ENCODE results near the gene TBC1D22A.
"Not testable (repeated sequence)": the region's sequence is repeated elsewhere in the genome, so short reads cannot be mapped to it uniquely, and the experiment has no call there.

Gene TBC1D22A

GRCh38 chr22:47114813-47115517, 352.5 kb downstream of the TBC1D22A start:
- DNase-seq: no peak

- DNase-seq: no peak
Measured at GRCh38 chr22:47115518-47115890, 353.1 kb downstream of the TBC1D22A start.

DNA sequence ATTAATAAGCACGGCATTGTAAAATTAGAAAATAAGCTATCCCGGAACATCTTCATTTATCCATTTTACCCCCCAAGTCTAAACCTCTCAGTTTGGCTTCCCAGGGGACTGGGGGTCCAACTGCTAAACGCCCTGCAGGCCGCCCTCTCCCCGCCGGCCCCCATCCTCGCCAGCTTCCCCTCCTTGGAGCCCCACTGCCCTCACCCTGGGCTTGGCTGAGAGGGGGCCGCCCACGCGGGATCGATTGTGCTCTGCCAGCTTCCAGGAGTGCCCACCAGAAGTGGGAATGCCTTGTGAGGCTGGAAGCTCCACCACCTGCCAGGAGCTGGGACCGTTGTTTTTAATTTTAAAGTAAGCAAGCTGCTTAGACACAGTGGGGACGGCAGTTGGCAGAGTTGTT, 353.5 kb downstream of the TBC1D22A start:
- DNase-seq: no peak

GRCh38 chr22:47116426-47117341, 354.2 kb downstream of the TBC1D22A start:
- no peak for DNase-seq

- not testable (repeated sequence) for DNase-seq
Measured at GRCh38 chr22:47117442-47117841, 355.0 kb downstream of the TBC1D22A start.

DNA sequence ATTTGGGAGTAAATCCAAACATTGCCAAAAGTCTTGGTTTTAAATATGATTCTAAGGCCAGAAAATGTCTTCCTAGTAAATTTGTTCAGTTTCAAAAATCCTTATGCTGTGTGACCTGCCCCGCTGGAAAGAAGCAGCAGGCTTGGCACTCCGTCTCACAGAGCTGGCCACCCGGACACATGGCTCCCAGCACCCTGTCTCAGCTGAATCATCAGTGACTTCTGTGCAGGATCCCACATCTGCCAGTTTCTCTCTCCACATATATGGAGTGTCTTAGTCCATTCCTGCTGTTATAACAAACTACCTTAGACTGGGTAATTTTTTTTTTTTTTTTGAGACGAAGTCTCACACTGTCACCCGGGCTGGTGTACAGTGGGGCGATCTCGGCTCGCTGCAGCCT, 356.7 kb downstream of the TBC1D22A start:
- DNase-seq: no peak

DNA sequence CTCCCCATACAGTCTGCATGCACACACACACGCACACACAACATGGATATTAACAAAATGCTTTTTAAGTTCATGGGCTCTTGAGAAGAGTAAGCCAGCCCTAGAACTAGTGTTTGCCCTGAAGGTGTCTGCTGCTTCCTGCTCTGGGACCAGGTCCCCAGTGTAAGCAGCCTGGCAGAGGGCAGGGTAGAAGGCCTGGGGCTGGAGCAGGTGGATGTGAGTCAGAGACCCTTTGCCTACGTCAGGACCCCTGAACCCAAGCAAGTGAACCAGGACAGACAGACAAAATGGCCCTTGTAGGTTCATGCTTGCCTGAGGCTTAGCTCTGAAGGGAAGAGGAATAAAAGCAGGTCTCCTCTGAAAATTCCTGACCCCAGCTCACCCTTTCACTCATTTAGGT, 357.9 kb downstream of the TBC1D22A start:
- no peak for DNase-seq

DNA sequence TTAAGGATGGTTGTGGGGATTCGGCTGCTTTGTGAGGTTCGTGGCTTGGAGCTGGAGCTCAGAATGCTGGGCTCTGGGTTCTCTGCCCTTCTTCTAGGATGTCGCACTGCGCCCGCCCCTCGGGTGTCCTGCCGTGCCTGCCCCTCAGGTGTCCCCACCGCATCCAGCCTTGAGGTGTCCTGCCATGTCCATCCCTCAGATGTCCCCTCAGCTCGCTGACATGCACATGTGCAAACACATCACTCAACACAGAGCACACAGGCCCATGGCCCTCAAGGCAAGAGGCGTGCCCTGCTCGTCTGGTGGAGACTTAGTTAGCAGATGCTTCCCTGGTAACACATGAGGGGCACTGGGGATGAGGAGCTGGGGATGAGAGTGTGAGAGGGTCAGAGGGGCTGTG, 359.3 kb downstream of the TBC1D22A start:
- no peak for DNase-seq

GRCh38 chr22:47122441-47123000, 360.1 kb downstream of the TBC1D22A start:
- DNase-seq: no peak

DNA sequence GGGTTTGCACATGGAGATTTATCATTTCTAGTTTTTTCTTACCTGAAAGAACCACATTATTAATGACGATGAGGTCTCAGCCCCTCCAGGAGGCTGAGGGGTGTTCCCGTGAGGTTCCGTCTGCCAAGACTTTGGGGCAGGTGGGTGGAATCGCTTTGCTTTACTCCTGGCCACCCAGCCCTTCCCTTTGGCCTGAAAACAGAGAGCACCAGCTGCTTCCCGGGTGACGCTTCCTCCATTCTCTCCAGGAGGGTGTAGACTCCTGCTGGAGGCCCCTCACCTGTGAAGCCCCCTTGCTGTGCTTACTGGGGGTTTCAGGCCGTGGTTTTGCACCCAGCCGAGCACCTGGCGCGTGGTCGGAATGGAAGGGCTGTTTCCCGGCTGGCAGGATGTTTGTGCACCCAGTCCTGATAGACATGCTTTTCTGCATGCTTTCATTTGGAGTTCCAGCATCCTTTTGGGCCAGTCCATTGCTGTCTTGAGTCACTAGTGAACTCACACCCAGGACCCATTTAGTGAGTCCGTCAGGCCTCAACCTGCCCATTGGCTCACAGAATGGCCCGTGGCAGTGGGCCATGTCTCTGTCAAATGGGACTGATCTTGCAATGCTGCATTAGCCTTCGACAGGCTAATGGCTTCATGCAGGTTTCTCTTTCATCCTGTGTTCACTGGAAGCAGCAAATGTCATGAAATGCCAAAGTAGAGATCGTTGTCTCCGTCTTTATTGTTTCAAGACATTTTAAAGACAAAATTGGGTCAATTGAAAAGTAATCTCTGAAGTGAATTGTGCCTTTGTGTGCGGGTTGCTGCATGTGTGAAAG, 360.8 kb downstream of the TBC1D22A start:
- DNase-seq: no peak

GRCh38 chr22:47123827-47124442, 361.5 kb downstream of the TBC1D22A start:
- no peak for DNase-seq

GRCh38 chr22:47124451-47124881, 362.0 kb downstream of the TBC1D22A start:
- DNase-seq: no peak

- no peak for DNase-seq
Measured at GRCh38 chr22:47124961-47125360, 362.5 kb downstream of the TBC1D22A start.

GRCh38 chr22:47125603-47126002, 363.2 kb downstream of the TBC1D22A start:
- no peak for DNase-seq

GRCh38 chr22:47126344-47126811, 363.9 kb downstream of the TBC1D22A start:
- DNase-seq: no peak

DNA sequence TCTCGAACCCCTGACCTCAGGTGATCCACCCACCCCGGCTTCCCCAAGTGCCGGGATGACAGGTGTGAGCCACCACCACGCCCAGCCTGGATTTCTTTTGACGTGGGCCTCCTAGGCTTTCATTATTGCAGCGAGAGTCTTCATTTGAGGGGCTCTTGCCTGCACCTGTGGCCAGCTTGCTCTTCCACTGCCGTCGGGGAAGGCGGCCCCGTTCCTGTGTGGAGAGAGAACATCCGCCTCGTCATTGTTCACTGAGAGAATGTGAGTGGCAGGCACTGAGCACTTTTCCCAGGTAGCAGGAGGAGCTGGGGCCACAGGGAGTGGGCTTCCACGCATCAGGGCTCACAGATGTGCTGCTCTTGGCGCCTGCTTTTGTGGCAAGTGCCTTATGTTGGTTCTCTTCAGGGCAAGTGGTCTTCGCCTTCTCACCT, 365.0 kb downstream of the TBC1D22A start:
- DNase-seq: no peak

DNA sequence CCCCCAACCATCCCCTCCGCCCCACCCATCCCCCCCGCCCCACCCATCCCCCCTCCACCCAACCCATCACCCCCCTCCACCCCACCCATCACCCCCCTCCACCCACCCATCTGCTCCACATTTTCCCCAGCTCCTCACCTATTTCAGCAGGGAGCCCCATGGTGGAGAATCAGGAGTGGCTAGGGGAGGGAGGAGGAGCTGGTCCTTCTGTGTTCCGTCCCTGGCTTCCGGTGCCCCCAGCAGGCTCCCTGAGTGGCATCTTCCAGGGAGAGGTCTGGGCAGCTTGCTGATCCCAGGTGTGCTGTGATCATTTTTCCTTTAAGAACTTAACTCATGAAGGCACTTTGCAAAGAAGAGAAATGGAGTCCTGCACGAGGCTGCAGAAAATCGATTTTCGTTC, 365.8 kb downstream of the TBC1D22A start:
- DNase-seq: no peak

GRCh38 chr22:47128622-47129215, 366.3 kb downstream of the TBC1D22A start:
- DNase-seq: no peak

DNA sequence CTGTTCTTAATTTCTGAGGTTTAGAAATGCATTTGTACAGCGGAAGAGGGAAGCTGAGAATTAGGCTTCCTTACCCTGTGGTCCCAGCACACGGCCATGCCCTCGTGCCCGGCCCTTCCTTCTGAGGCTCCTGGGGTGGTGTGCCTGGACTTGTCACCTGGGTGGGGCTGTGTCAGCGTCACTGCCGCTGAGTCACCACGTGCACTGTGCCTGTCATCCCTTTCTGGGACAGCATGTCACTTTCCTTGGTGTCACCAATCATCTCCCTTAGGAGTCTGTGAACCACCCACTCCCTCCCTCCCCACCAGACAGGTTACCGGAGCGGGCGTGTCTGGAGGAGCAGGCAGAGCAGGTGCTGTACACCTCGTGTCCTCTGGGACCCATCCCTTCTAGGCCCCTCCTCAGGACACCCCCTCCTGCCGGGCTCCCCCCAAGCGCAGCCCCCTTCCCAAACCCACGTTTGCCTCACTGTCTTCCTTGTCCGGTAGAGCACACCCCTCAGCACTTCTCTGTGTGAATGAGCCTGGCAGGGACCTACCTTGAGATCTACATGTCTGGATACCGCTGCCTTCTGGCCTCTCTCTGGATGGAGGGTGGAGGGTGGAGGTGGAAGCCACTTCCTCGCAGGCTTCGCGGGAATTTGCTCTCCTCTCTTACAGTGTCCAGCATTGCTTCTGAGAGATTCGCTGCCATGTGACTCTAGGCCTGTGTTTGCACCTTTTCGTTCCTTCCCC, 367.6 kb downstream of the TBC1D22A start:
- DNase-seq: no peak

DNA sequence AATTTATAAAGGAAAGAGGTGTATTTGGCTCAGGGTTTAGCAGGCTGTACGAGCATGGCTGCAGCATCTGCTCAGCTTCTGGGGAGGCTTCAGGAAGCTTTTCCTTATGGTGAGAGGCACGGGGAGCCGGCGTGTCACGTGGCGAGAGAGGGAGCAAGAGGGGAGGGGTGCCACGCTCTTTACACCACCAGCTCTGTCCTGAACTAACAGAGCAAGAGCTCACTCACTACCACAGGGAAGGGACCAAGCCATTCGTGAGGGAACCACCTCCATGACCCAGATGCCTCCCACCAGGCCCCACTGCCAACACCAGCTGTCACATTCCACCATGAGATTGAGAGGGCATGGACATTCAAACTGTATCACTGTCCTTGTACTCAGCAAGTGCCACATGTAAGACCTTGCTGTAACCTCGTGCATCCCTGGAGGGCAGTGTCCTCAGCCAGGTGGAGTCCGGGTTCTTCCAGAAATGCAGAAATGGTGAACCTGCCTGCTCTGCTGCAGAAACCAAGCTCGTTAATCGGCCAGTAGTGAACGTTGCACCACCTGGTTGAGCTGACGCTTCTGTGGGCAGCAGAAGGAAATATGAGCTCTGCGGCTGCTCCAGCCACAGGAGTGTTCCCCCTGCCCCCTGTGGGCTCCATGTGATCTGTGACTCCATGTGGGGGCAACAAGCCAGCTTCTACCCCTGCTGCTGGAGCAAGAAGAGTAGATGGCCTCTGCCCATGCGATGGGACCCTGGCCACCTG, 368.6 kb downstream of the TBC1D22A start:
- DNase-seq: no peak

Data from NCI-H748 treated with DMSO at 0.1 percent for 48 hours (cell line).